ENCODE measurements around the gene TASOR. TPM values are rescaled to one million over a fixed set of nuclear protein-coding genes. Genes with fewer than 3 reads are reported as not detected.
A peak's percentile ranks its signal among the peaks of the same experiment; 100 is the strongest.

The TASOR gene, protein sequence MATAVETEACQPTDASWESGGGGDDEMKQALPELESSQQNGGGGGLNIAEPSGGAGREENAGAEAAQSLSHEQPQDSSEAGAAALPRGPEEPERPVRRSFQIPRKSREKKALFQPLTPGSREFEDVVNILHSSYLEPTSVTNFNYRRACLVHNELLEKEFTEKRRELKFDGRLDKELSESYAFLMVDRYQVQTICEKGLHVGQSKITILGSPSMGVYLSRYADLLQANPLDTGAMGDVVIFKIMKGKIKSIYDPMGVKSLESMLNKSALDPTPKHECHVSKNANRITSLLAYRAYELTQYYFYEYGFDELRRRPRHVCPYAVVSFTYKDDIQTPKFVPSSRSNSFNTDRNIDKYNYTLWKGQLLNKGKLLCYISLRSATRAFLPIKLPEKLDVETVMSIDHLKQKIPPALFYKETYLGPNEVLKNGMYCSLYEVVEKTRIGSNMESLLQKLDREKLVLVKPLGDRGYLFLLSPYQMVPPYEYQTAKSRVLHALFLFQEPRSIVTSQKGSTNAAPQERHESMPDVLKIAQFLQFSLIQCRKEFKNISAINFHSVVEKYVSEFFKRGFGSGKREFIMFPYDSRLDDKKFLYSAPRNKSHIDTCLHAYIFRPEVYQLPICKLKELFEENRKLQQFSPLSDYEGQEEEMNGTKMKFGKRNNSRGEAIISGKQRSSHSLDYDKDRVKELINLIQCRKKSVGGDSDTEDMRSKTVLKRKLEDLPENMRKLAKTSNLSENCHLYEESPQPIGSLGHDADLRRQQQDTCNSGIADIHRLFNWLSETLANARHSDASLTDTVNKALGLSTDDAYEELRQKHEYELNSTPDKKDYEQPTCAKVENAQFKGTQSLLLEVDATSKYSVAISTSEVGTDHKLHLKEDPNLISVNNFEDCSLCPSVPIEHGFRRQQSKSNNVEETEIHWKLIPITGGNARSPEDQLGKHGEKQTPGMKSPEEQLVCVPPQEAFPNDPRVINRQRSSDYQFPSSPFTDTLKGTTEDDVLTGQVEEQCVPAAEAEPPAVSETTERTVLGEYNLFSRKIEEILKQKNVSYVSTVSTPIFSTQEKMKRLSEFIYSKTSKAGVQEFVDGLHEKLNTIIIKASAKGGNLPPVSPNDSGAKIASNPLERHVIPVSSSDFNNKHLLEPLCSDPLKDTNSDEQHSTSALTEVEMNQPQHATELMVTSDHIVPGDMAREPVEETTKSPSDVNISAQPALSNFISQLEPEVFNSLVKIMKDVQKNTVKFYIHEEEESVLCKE (N-terminal part only)
- 40.2 to 46.1 TPM (median 45.5 TPM) in 3 replicates for total RNA-seq (2021)
- Bru-seq, nascent RNA = percentile 84 among the genes with signal in this experiment
- long read RNA-seq, experiment 1, full-length matches to known transcripts = 10 of 79 reads
- long read RNA-seq, experiment 1, partial matches to known transcripts = 29 of 79 reads
- long read RNA-seq, experiment 1, other reads (novel, unspliced or antisense) = 40 of 79 reads
- long read RNA-seq, experiment 2, full-length matches to known transcripts = 2 of 29 reads
- long read RNA-seq, experiment 2, partial matches to known transcripts = 7 of 29 reads
- long read RNA-seq, experiment 2, other reads (novel, unspliced or antisense) = 20 of 29 reads
- long read RNA-seq, experiment 3, partial matches to known transcripts = 1 of 1 reads
- long read RNA-seq, experiment 3, other reads (novel, unspliced or antisense) = 0 of 1 reads

DNA sequence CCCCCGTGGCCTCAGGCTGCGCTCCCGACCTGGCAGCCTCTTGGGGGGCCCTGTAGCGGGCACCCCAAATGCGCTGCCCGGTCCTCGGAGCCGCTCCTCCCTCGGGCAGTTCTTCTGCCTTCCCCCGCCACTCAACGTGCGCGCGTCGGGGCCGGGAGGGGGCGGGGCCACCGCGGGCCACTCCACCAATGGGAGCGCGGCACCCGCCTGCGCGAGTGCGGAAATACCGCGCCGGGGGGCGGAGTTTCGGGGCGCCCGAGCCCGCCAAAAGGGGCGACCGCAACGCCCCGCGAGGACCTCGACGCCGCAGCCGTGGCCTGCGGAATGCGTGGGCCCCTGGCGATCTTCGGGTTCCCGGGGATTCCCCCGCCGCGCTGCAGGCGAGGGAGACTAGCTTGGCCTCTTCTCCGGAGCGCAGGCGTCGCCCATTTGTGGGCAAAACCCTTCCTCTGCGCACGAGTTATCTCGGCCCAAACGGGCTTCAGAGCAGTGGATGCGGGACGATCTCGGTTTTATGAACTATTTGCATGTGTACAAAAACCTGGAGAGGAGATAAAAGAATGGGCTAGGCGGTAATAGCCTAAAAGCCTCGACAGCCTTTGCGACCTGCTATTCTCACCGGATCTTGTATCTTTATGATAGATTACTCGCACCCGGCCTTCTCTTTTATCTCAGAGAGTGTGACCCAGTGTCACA lies at the start of gene TASOR:
Gene TASOR (minus strand): TSS at position 144 of the 696 bp plus-strand sequence. CDS start 259 bp downstream, outside the sequence.
- DNase-seq (ENCODE audit: low spot score) = peak; percentile 78
- peak; percentile 82 for ATAC-seq
- peak within 1 kb of the TSS; percentile 84 for H3K4me3 Mint-ChIP-seq
- H3K36me3 Mint-ChIP-seq = peaks cover 18% of the 10 kb centered on the region
- peaks cover 12% of the 10 kb centered on the region for H3K9me3 Mint-ChIP-seq
- ChIA-PET POLR2A (no interaction called here), CTCF (interaction anchor here (1.5 to 2.0 kb wide), 3 partner anchors 116 to 306 kb away, joined by 7 to 10 read pairs (median 10); partner anchors contain the start of gene ARHGEF3)
- peak within 1 kb of the TSS; percentile 78 for H3K27ac Mint-ChIP-seq
- H3K27me3 Mint-ChIP-seq (ENCODE audit: low read depth) = peaks cover 47% of the 10 kb centered on the region
- H3K4me1 Mint-ChIP-seq = peaks cover 38% of the 10 kb centered on the region
- TF ChIP-seq ZMAT4 (CRISPR knock-in tag; IDR thresholded peaks at IDR 0.05) (no peak), SP1 (CRISPR knock-in tag; conservative IDR thresholded peaks at IDR 0.05) (peak; percentile 98), NR3C1 (CRISPR knock-in tag; conservative IDR thresholded peaks at IDR 0.05; ENCODE audit: low read depth) (peak; percentile 89; the same call in 1 of the 2 replicates), TEAD1 (CRISPR knock-in tag; IDR thresholded peaks at IDR 0.05) (peak; percentile 98), SMAD4 (CRISPR knock-in tag; IDR thresholded peaks at IDR 0.05) (peak; percentile 88), KAT7 (CRISPR knock-in tag; IDR thresholded peaks at IDR 0.05; ENCODE audit: borderline replicate concordance) (peak; percentile 70; the same call in 1 of the 2 replicates), ZNF138 (CRISPR knock-in tag; conservative IDR thresholded peaks at IDR 0.05) (peak; percentile 92), E2F4 (CRISPR knock-in tag; IDR thresholded peaks at IDR 0.05; ENCODE audit: borderline replicate concordance, low read depth) (peak; percentile 89), TCF7 (CRISPR knock-in tag; IDR thresholded peaks at IDR 0.05; ENCODE audit: low read depth) (peak; percentile 93), TP53 (CRISPR knock-in tag; IDR thresholded peaks at IDR 0.05) (peak; percentile 98), ESRRA (CRISPR knock-in tag; IDR thresholded peaks at IDR 0.05; ENCODE audit: borderline replicate concordance) (peak; percentile 93), PRRX2 (CRISPR knock-in tag; IDR thresholded peaks at IDR 0.05) (no peak), FOXK1 (CRISPR knock-in tag; IDR thresholded peaks at IDR 0.05) (peak; percentile 88), ZNF232 (CRISPR knock-in tag; IDR thresholded peaks at IDR 0.05) (peak; percentile 98), NR2C2 (CRISPR knock-in tag; IDR thresholded peaks at IDR 0.05) (peak; percentile 82), CREB1 (CRISPR knock-in tag; IDR thresholded peaks at IDR 0.05) (peak; percentile 96), RORB (CRISPR knock-in tag; IDR thresholded peaks at IDR 0.05) (no peak), ZNF416 (CRISPR knock-in tag; IDR thresholded peaks at IDR 0.05) (0 out of 2 replicates have a peak, but pooled peaks have one; percentile 73), ELF4 (CRISPR knock-in tag; IDR thresholded peaks at IDR 0.05; ENCODE audit: low read depth) (peak; percentile 98), HMGA2 (CRISPR knock-in tag; IDR thresholded peaks at IDR 0.05) (no peak)
- TF ChIP-seq, protein P1, sequence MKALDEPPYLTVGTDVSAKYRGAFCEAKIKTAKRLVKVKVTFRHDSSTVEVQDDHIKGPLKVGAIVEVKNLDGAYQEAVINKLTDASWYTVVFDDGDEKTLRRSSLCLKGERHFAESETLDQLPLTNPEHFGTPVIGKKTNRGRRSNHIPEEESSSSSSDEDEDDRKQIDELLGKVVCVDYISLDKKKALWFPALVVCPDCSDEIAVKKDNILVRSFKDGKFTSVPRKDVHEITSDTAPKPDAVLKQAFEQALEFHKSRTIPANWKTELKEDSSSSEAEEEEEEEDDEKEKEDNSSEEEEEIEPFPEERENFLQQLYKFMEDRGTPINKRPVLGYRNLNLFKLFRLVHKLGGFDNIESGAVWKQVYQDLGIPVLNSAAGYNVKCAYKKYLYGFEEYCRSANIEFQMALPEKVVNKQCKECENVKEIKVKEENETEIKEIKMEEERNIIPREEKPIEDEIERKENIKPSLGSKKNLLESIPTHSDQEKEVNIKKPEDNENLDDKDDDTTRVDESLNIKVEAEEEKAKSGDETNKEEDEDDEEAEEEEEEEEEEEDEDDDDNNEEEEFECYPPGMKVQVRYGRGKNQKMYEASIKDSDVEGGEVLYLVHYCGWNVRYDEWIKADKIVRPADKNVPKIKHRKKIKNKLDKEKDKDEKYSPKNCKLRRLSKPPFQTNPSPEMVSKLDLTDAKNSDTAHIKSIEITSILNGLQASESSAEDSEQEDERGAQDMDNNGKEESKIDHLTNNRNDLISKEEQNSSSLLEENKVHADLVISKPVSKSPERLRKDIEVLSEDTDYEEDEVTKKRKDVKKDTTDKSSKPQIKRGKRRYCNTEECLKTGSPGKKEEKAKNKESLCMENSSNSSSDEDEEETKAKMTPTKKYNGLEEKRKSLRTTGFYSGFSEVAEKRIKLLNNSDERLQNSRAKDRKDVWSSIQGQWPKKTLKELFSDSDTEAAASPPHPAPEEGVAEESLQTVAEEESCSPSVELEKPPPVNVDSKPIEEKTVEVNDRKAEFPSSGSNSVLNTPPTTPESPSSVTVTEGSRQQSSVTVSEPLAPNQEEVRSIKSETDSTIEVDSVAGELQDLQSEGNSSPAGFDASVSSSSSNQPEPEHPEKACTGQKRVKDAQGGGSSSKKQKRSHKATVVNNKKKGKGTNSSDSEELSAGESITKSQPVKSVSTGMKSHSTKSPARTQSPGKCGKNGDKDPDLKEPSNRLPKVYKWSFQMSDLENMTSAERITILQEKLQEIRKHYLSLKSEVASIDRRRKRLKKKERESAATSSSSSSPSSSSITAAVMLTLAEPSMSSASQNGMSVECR (CRISPR knock-in tag; IDR thresholded peaks at IDR 0.05; ENCODE audit: borderline replicate concordance) = peak; percentile 94
- TF ChIP-seq, protein P2, sequence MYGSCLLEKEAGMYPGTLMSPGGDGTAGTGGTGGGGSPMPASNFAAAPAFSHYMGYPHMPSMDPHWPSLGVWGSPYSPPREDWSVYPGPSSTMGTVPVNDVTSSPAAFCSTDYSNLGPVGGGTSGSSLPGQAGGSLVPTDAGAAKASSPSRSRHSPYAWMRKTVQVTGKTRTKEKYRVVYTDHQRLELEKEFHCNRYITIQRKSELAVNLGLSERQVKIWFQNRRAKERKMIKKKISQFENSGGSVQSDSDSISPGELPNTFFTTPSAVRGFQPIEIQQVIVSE (CRISPR knock-in tag; IDR thresholded peaks at IDR 0.05; ENCODE audit: borderline replicate concordance) = no peak
- TF ChIP-seq, protein P3, sequence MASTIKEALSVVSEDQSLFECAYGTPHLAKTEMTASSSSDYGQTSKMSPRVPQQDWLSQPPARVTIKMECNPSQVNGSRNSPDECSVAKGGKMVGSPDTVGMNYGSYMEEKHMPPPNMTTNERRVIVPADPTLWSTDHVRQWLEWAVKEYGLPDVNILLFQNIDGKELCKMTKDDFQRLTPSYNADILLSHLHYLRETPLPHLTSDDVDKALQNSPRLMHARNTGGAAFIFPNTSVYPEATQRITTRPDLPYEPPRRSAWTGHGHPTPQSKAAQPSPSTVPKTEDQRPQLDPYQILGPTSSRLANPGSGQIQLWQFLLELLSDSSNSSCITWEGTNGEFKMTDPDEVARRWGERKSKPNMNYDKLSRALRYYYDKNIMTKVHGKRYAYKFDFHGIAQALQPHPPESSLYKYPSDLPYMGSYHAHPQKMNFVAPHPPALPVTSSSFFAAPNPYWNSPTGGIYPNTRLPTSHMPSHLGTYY (CRISPR knock-in tag; IDR thresholded peaks at IDR 0.05) = no peak

Measured in WTC11 (cell line).